Measurements from ENCODE around the gene ATG16L1.

ATG16L1 gene

GRCh38 chr2:233336541-233336940 is 85.1 kb downstream of the ATG16L1 start:
- DNase-seq = no peak

GRCh38 chr2:233338046-233338445 is 86.6 kb downstream of the ATG16L1 start:
- no peak for DNase-seq

GRCh38 chr2:233338812-233339368 is 87.4 kb downstream of the ATG16L1 start:
- no peak for DNase-seq

GRCh38 chr2:233339427-233339826 is 88.0 kb downstream of the ATG16L1 start:
- DNase-seq = no peak

- no peak for DNase-seq
Observed at GRCh38 chr2:233341296-233341695, 89.8 kb downstream of the ATG16L1 start.

- DNase-seq = no peak
Observed at GRCh38 chr2:233342301-233342700, 90.8 kb downstream of the ATG16L1 start.

GRCh38 chr2:233343171-233343705 is 91.8 kb downstream of the ATG16L1 start:
- DNase-seq = no peak
